Smooth muscle cell of bladder (primary cell): ENCODE measurements around the gene BSG. TPM values are rescaled to one million over a fixed set of nuclear protein-coding genes. Genes with fewer than 3 reads are reported as not detected.

Experiments
- total RNA-seq: library from RNA; depleted of rRNA; stranded (reverse); fragments of >200 nt; gene quantifications from 2 replicates; pipeline ENCODE4 v1.2.3, GENCODE V29; 2014

The BSG gene
- total RNA-seq = 296 and 318 TPM in 2 replicates

DNA sequence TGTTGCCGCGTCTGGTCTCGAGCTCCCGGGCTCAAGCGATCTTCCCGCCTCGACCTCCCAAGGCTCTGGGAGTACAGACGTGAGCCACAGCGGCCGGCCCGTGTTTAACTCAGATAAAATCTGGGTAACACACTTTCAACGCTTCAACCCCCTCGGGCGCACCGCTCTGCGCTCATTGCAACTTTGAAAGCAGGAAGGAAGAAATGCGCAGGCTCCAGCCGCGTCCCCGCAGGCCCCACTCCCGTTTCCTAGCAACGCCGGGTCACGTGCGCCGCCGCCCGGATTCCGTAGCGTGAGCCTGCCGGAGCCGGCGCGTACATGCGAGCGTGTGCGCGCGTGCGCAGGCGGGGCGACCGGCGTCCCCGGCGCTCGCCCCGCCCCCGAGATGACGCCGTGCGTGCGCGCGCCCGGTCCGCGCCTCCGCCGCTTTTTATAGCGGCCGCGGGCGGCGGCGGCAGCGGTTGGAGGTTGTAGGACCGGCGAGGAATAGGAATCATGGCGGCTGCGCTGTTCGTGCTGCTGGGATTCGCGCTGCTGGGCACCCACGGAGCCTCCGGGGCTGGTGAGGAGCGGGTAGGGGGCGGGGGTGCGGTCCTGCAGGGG lies at the start of gene BSG:
TSS of gene BSG (plus strand) at position 457 of the 603 bp plus-strand sequence. CDS start at position 496, 39 bp downstream.

DNA sequence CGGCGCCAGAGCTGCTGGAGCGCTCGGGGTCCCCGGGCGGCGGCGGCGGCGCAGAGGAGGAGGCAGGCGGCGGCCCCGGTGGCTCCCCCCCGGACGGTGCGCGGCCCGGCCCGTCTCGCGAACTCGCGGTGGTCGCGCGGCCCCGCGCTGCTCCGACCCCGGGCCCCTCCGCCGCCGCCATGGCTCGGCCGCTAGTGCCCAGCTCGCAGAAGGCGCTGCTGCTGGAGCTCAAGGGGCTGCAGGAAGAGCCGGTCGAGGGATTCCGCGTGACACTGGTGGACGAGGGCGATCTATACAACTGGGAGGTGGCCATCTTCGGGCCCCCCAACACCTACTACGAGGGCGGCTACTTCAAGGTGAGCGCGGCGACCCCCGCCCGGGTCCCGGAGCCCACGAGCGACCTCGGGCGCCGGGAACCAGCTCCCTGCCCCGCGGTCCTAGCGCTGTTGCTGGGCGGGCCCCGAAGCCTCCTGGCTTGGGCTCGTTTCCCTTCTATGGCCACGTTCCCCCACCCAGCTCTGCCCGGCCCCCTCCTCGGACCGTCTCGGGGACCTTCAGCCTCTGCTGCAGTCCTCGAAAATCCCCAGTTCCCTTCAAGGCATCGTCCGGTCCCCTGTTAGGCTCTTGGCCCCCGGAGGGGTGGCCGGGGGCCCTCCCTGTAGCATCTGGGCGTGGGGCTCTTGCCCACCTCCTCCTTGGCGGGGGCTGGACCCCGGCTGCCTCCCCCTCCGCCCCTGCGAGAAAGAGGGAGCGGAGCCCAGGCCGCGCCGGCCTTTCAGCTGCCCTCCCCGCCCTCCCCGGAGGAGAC lies 40.4 kb upstream of the BSG start, which contains the start of gene CDC34:
TSS of gene CDC34 (plus strand) at position 8 of the 808 bp plus-strand sequence. CDS start at position 180, 172 bp downstream.

DNA sequence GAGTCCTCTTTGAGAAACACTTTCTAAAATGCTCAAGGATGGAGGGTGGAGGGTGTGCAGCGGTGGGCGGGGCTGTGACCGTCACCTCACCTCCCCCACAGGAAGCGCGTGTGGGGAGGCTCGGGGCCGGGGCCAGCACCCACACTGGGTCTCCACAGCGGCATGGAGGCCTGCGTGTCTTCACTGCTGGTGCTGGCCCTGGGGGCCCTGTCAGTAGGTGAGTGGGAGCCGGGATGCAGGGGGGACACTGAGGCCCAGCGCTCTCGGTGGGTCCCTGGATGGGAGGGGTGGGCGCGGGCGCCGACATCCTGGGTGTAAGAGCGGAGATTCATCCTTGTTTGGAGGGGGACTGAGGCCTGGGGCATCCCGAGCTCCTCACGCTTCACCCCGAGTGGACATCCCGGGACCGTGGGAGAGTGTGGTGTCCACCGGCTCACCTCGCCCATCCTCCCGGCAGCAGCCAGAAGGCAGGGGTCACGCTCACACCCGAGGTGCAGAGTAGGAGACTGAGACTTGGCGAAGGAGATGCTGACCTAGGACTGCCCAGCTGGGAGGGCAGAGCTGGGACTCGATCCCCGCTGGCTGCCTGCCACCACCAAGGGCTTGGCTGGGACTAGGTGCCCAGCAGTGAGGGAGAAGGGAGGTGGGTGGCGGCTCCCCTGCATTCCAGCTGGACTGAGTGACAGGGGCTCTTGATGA lies 28.3 kb upstream of the BSG start, which contains the start of gene GZMM:
TSS of gene GZMM (plus strand) at position 144 of the 699 bp plus-strand sequence. CDS start at position 163, 19 bp downstream.

DNA sequence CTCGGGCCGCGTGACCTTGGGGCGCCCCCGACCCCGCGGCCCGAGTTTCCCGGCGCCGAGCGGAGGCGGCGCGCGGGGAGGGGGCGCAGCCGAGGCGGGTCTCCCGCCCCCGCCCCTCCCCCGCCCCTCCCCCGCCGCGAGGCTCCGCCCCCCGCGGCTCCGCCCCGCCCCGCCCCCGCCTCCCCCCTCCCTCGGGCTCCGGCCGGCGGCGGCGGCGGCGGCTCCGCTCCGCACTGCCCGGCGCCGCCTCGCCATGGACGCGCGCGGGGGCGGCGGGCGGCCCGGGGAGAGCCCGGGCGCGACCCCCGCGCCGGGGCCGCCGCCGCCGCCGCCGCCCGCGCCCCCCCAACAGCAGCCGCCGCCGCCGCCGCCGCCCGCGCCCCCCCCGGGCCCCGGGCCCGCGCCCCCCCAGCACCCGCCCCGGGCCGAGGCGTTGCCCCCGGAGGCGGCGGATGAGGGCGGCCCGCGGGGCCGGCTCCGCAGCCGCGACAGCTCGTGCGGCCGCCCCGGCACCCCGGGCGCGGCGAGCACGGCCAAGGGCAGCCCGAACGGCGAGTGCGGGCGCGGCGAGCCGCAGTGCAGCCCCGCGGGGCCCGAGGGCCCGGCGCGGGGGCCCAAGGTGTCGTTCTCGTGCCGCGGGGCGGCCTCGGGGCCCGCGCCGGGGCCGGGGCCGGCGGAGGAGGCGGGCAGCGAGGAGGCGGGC lies 17.4 kb downstream of the BSG start, which contains the start of gene HCN2:
TSS of gene HCN2 (plus strand) at position 189 of the 703 bp plus-strand sequence. CDS start at position 254, 65 bp downstream.

Other genes with a start within 250 kb of the BSG start
- gene MIER2, start 227.8 kb upstream of the BSG start, total RNA-seq = 16.3 and 16.6 TPM in 2 replicates
- not detected in 2 replicates for gene C2CD4C, start 163.4 kb upstream of the BSG start, total RNA-seq
- gene SHC2, start 111.6 kb upstream of the BSG start, total RNA-seq = 1.1 and 1.3 TPM in 2 replicates
- 0.14 and 0.28 TPM in 2 replicates for gene MADCAM1, start 76.1 kb upstream of the BSG start, total RNA-seq
- 30.2 and 31.9 TPM in 2 replicates for gene TPGS1, start 65.1 kb upstream of the BSG start, total RNA-seq
- gene CDC34, start 40.8 kb upstream of the BSG start, total RNA-seq = 69.8 and 75.4 TPM in 2 replicates
- 0.28 TPM in 1 of 2 replicates, not detected in the other for gene GZMM, start 28.5 kb upstream of the BSG start, total RNA-seq
- 0.71 and 1.3 TPM in 2 replicates for gene HCN2, start 17.3 kb downstream of the BSG start, total RNA-seq
- 15.2 and 19.7 TPM in 2 replicates for gene POLRMT, start 60.9 kb downstream of the BSG start, total RNA-seq
- gene FGF22, start 67.3 kb downstream of the BSG start, total RNA-seq = under 0.01 and 0.09 TPM in 2 replicates
- 15.1 and 15.2 TPM in 2 replicates for gene RNF126, start 90.6 kb downstream of the BSG start, total RNA-seq
- gene FSTL3, start 103.8 kb downstream of the BSG start, total RNA-seq = 43.2 and 92.6 TPM in 2 replicates
- gene PRSS57, start 122.9 kb downstream of the BSG start, total RNA-seq = not detected in 2 replicates
- gene PALM, start 136.3 kb downstream of the BSG start, total RNA-seq = 4.8 and 15.6 TPM in 2 replicates
- gene MISP, start 178.5 kb downstream of the BSG start, total RNA-seq = 0.18 and 0.28 TPM in 2 replicates
- gene PTBP1, start 224.9 kb downstream of the BSG start, total RNA-seq = 65.2 and 67.6 TPM in 2 replicates
- gene PLPPR3, start 249.4 kb downstream of the BSG start, total RNA-seq = 0.57 and 1.1 TPM in 2 replicates